Measurements from ENCODE around the gene SLC25A5. TPM values are rescaled to one million over a fixed set of nuclear protein-coding genes. Genes with fewer than 3 reads are reported as not detected.

SLC25A5 gene
- total and polyA plus RNA-seq, 8 donors = 108 to 907 (median 299) TPM

DNA sequence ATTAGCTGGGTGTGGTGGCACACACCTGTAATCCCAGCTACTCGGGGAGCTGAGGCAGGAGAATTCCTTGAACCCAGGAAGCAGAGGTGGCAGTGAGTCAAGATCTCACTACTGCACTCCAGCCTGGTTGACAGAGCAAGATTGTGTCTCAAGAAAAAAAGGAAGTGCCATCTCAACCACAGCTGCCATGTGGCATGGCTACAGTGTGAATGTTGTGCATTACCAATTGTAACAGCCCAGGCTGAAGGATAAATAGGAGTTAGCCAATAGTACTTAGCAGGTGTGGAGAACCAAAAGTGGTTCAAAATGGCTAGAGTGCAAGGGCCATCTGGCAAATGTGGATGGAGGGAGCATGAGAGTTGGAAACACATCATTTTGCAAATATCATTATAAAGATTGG is 28.9 kb downstream of the SLC25A5 start:
- H3K27me3 ChIP-seq = no peaks in the 10 kb centered on the region
- H3K4me1 ChIP-seq = no peaks in the 10 kb centered on the region
- intact Hi-C loops (cut with DNase I; ENCODE audit: low total_unique reads) = no loop called here
- TF ChIP-seq POLR2A (IDR thresholded peaks at IDR 0.05) (no peak), EP300 (IDR thresholded peaks at IDR 0.05) (no peak), POLR2AphosphoS5 (IDR thresholded peaks at IDR 0.05) (no peak)
- TF ChIP-seq, protein P1, sequence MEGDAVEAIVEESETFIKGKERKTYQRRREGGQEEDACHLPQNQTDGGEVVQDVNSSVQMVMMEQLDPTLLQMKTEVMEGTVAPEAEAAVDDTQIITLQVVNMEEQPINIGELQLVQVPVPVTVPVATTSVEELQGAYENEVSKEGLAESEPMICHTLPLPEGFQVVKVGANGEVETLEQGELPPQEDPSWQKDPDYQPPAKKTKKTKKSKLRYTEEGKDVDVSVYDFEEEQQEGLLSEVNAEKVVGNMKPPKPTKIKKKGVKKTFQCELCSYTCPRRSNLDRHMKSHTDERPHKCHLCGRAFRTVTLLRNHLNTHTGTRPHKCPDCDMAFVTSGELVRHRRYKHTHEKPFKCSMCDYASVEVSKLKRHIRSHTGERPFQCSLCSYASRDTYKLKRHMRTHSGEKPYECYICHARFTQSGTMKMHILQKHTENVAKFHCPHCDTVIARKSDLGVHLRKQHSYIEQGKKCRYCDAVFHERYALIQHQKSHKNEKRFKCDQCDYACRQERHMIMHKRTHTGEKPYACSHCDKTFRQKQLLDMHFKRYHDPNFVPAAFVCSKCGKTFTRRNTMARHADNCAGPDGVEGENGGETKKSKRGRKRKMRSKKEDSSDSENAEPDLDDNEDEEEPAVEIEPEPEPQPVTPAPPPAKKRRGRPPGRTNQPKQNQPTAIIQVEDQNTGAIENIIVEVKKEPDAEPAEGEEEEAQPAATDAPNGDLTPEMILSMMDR (IDR thresholded peaks at IDR 0.05) = no peak
- no peak overlapping the region for H3K4me3 ChIP-seq
- no peak overlapping the region for H3K27ac ChIP-seq
- H3K9me3 ChIP-seq = no peaks in the 10 kb centered on the region
- H3K36me3 ChIP-seq = no peaks in the 10 kb centered on the region
- no peak for DNase-seq
- 17 to 80% (median 63%) methylated on average over 1 of the region's 1 CpG for WGBS, 5 donors

DNA sequence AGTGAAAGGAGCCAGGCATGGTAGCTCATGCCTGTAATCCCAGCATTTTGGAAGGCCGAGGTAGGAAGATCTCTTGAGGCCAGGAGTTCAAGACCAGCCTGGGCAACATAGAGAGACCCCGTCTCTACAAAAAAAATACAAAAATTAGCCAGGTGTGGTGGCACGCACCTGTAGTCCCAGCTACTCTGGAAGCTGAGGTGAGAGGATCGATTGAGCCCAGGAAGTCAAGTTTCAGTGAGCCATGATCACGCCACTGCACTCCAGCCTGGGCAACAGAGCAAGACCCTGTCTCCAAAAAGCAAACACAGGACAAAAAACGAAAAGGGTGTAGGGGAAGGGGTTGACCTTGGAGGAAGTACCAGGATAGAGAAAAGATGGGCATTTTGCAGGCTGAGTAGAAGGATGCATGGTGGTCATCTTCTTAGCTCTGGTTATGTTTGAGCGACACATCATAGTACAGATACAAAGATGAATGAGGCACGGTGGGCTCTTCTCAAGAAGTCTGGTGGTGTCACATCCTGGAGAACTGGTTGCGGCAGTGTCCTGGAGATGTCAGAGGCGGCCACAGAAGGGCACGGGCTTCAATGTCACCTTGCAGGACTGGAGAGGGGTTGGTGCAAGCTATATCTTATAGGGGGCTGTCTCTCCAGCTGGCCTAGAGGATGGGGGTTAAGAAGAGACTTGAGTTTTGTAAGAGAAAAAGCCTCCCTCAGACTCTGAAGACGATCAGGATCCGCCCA is 32.0 kb downstream of the SLC25A5 start:
- H3K4me1 ChIP-seq = peaks cover 0 to 12% (median 4%) of the 10 kb centered on the region in 4 donors
- H3K36me3 ChIP-seq = no peaks in the 10 kb centered on the region
- no peaks in the 10 kb centered on the region for H3K9me3 ChIP-seq
- TF ChIP-seq POLR2A (IDR thresholded peaks at IDR 0.05) = no peak
- TF ChIP-seq EP300 (IDR thresholded peaks at IDR 0.05) = no peak
- TF ChIP-seq, protein P1 (IDR thresholded peaks at IDR 0.05) = no peak
- TF ChIP-seq POLR2AphosphoS5 (IDR thresholded peaks at IDR 0.05) = no peak
- H3K4me3 ChIP-seq = no peak overlapping the region
- H3K27me3 ChIP-seq = no peaks in the 10 kb centered on the region
- WGBS, 5 donors = 80 to 89% (median 87%) methylated on average over 13 of the region's 13 CpGs
- intact Hi-C loops (cut with DNase I; ENCODE audit: low total_unique reads) = no loop called here
- no peak for DNase-seq
- no peak overlapping the region for H3K27ac ChIP-seq

DNA sequence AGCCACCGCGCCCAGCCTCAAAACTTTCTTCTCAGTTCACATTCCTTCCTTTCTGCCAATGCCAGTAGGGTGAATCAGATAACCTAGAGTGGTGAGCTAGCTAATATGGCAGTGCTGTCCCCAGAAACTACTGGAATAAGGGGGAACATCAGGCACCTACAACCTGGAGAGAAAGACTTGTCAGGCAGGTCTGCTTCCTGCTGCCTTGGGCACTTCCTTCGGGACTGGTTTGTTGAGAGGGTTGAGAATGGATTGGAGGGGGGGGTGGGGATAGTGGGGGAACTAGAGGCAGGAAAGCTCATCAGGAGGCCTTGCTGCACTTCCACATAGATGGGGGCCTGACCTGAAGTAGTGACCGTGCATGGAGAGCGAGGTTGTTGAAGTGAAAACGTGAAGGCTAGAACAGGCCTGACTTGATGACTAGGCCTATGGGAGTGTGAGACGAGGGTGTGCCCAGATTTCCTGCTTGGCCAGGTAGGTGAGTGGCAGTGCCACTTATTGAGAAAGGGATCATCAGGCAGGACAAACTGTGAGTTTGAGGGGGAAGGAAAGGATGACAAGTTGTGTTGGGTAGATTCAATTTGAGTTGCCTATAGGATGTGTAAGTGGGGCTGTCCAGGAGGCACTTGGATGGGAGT is 33.4 kb downstream of the SLC25A5 start:
- Histone ChIP-seq H3K4me3 (no peak overlapping the region), H3K4me1 (peaks cover 0 to 12% (median 4%) of the 10 kb centered on the region in 4 donors), H3K9me3 (no peaks in the 10 kb centered on the region), H3K27ac (peak overlapping the region; percentile 3 to 82 (median 72)), H3K36me3 (no peaks in the 10 kb centered on the region), H3K27me3 (no peaks in the 10 kb centered on the region)
- intact Hi-C loops (cut with DNase I; ENCODE audit: low total_unique reads) = no loop called here
- TF ChIP-seq POLR2A (IDR thresholded peaks at IDR 0.05) = no peak
- no peak for TF ChIP-seq EP300 (IDR thresholded peaks at IDR 0.05)
- no peak for TF ChIP-seq POLR2AphosphoS5 (IDR thresholded peaks at IDR 0.05)
- TF ChIP-seq, protein P1 (IDR thresholded peaks at IDR 0.05) = no peak
- no peak for DNase-seq
- 67 to 84% (median 72%) methylated on average over 7 of the region's 7 CpGs for WGBS, 5 donors

DNA sequence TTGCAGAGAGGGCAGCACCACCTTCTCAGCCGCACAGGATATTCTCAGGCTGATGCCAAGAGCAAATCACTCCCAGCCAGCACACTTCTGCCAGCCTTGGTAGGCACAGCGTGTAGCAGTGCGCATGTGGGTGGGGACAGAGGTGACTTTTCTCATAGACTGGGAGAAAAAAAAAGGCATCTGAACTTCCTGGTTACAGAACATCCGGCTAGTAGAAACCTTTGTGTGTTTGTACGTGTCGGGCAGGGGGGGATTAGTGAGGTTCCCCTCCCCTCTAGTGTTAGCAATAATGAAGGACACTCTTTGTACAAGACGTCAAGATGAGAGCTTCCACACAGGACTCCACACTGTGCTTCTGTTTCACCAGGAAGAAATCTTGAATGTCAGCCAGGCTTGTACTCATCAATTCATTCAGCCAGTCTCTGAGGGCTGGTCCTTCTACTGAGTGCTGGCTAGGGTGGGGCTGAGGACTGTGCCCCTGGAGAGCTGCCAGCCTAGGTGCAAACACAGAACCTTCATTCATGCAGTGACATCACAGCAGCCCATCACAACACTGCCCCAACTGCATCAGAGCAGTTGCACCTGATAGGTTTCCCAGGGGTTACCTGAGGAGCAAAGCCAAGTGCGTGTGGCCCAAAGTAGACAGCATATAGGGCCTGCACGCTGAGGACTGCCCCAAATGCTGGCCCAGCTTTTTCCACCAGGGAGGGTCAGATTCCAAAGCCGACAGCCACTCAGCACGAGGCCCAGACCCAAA is 34.7 kb downstream of the SLC25A5 start:
- 12 to 50% (median 38%) methylated on average over 6 to 11 of the region's 11 CpGs for WGBS, 5 donors
- H3K9me3 ChIP-seq = no peaks in the 10 kb centered on the region

More for the DNA sequence above, 34.7 kb downstream of the SLC25A5 start:
- peaks cover 0 to 12% (median 4%) of the 10 kb centered on the region in 4 donors for H3K4me1 ChIP-seq
- no peak overlapping the region for H3K4me3 ChIP-seq
- intact Hi-C loops (cut with DNase I; ENCODE audit: low total_unique reads) = no loop called here
- no peaks in the 10 kb centered on the region for H3K36me3 ChIP-seq
- H3K27me3 ChIP-seq = no peaks in the 10 kb centered on the region
- H3K27ac ChIP-seq = peak overlapping the region; percentile 72 to 83 (median 79)
- TF ChIP-seq EP300 (IDR thresholded peaks at IDR 0.05) (no peak), POLR2AphosphoS5 (IDR thresholded peaks at IDR 0.05) (peak in 1 of 3 donors; percentile 24), POLR2A (IDR thresholded peaks at IDR 0.05) (no peak)
- TF ChIP-seq, protein P1 (IDR thresholded peaks at IDR 0.05) = no peak
- peak; percentile 71 to 88 for DNase-seq
